ENCODE measurements around the gene EXOC6B. TPM values are rescaled to one million over a fixed set of nuclear protein-coding genes. Genes with fewer than 3 reads are reported as not detected.

Gene EXOC6B
- total RNA-seq, 1 donor from 2014 or later: 13.8 TPM

DNA sequence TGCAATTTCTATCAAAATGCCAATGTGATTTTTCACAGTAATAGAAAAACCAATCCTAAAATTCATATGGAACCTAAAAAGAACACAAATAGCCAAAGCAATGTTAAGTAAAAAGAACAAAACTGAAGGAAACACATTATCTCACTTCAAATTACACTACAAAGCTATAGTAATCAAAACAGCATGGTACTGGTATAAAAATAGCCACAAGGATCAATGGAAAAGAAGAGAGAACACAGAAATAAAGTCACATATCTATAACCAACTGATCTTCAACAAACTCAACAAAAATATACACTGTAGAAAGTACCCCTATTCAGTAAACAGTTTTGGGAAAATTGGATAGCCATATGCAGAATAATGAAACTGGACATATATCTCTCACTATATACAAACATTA lies 426.0 kb downstream of the EXOC6B start:
- Mint-ChIP-seq H3K9me3 (peaks cover 19% of the 10 kb centered on the region), H3K27ac (no peak overlapping the region), H3K27me3 (no peaks in the 10 kb centered on the region), H3K4me3 (no peak overlapping the region), H3K36me3 (ENCODE audit: low read depth) (peaks cover 4% of the 10 kb centered on the region), H3K4me1 (no peaks in the 10 kb centered on the region)
- intact Hi-C loops (cut with micrococcal nuclease): no loop called here
- ChIA-PET POLR2A (no interaction called here), CTCF (no interaction called here)
- TF ChIP-seq, protein P1, sequence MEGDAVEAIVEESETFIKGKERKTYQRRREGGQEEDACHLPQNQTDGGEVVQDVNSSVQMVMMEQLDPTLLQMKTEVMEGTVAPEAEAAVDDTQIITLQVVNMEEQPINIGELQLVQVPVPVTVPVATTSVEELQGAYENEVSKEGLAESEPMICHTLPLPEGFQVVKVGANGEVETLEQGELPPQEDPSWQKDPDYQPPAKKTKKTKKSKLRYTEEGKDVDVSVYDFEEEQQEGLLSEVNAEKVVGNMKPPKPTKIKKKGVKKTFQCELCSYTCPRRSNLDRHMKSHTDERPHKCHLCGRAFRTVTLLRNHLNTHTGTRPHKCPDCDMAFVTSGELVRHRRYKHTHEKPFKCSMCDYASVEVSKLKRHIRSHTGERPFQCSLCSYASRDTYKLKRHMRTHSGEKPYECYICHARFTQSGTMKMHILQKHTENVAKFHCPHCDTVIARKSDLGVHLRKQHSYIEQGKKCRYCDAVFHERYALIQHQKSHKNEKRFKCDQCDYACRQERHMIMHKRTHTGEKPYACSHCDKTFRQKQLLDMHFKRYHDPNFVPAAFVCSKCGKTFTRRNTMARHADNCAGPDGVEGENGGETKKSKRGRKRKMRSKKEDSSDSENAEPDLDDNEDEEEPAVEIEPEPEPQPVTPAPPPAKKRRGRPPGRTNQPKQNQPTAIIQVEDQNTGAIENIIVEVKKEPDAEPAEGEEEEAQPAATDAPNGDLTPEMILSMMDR (IDR thresholded peaks at IDR 0.05): no peak
- no peak for DNase-seq
- no peak for ATAC-seq (ENCODE audit: low read depth)

DNA sequence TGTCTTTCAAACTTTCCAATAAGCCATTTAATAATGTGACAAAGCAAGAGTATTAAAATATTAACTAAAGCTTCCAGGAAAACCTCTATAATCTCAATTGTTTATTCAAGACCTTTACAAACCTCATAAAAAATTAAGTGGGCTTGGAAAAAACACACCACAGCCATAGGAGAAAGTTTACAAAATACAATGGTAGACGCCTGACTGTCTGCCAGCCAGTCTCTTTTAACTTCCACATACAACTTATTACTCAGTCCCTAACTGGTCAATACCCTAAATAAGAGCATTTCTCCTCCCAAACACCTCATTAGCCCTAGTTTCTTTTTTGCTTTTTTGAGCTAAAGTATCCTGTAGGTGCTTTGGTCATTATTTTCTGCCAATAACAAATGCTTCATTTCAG lies 430.7 kb downstream of the EXOC6B start:
- intact Hi-C loops (cut with micrococcal nuclease): no loop called here
- peaks cover 11% of the 10 kb centered on the region for H3K9me3 Mint-ChIP-seq
- CTCF ChIA-PET: no interaction called here

DNA sequence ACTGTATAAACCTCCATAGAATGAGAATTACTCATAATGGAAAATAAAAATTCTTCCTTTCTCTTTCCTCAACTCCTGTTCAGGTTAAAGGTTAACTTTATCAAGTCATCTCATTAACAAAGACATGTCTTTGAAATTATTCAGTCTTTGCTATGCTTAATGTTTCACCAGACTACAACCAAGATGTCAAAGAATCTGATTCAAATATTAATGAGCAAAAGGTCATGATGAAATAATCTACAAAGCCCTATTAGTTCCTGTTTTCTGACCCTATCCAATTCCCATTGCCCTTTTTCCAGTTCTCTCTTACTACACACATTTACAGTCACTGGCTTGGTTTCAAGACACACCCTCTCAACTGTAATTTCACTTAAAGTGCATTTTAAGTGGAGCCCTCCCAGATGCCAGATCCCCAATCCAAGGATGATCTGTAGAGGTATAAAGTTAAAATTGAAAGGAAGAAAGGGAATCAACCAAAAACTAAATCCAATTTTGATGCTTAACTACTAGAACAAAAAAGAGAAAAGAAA lies 431.2 kb downstream of the EXOC6B start:
- H3K4me3 Mint-ChIP-seq: no peak overlapping the region
- DNase-seq (no peak), ATAC-seq (ENCODE audit: low read depth) (no peak)
- intact Hi-C loops (cut with micrococcal nuclease): no loop called here
- ChIA-PET POLR2A (no interaction called here), CTCF (no interaction called here)
- H3K27ac Mint-ChIP-seq: no peak overlapping the region
- peaks cover 6% of the 10 kb centered on the region for H3K36me3 Mint-ChIP-seq (ENCODE audit: low read depth)
- TF ChIP-seq, protein P1 (IDR thresholded peaks at IDR 0.05): no peak
- peaks cover 7% of the 10 kb centered on the region for H3K9me3 Mint-ChIP-seq
- H3K4me1 Mint-ChIP-seq: no peaks in the 10 kb centered on the region
- no peaks in the 10 kb centered on the region for H3K27me3 Mint-ChIP-seq

More for the DNA sequence above, 430.7 kb downstream of the EXOC6B start:
- POLR2A ChIA-PET: no interaction called here
- TF ChIP-seq, protein P1 (IDR thresholded peaks at IDR 0.05): no peak
- no peaks in the 10 kb centered on the region for H3K4me1 Mint-ChIP-seq
- peaks cover 6% of the 10 kb centered on the region for H3K36me3 Mint-ChIP-seq (ENCODE audit: low read depth)
- no peak overlapping the region for H3K4me3 Mint-ChIP-seq
- ATAC-seq (ENCODE audit: low read depth) (no peak), DNase-seq (no peak)
- no peak overlapping the region for H3K27ac Mint-ChIP-seq
- no peaks in the 10 kb centered on the region for H3K27me3 Mint-ChIP-seq

DNA sequence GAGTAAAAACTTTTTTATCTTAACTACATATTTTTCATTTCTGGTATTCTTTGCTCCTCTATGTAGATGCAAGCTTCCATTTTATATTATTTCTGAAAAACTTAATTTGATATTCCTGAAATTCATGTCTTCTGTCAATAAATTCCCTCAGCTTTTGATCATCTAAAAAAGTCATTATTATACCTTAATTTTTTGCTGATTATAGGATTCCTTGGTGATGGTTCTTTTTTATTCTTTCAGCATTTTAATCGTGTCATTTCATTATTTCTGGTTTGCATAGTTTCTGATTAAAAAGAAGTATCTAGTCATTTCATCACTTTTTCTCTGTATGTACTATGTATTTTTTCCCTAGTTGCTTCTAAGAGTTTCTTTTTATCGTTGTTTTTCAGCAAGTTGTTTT lies 436.4 kb downstream of the EXOC6B start:
- ATAC-seq (ENCODE audit: low read depth) (no peak), DNase-seq (no peak)
- H3K4me3 Mint-ChIP-seq: no peak overlapping the region
- H3K27ac Mint-ChIP-seq: no peak overlapping the region
- peaks cover 10% of the 10 kb centered on the region for H3K36me3 Mint-ChIP-seq (ENCODE audit: low read depth)
- TF ChIP-seq, protein P1 (IDR thresholded peaks at IDR 0.05): no peak
- ChIA-PET POLR2A (no interaction called here), CTCF (no interaction called here)
- peaks cover 23% of the 10 kb centered on the region for H3K9me3 Mint-ChIP-seq
- no peaks in the 10 kb centered on the region for H3K27me3 Mint-ChIP-seq
- H3K4me1 Mint-ChIP-seq: no peaks in the 10 kb centered on the region
- intact Hi-C loops (cut with micrococcal nuclease): no loop called here

DNA sequence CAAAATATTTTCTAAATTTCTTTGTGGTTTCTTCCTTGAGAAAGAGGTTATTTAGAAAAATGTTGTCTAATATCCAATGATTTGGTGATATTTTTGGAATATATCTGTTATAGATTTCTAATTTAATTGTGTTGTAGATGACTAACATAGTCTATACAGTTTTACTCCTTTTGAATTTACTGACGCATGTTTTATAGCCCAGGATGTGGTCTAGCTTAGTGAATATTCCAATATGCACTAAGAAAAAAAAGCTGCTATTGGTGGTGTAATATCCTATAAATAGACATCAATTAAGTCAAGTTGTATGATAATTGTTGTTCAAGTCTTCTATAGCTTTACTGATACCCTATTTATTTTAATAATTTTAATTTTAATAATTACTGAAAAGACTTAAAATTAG lies 437.6 kb downstream of the EXOC6B start:
- intact Hi-C loops (cut with micrococcal nuclease): no loop called here
- ATAC-seq (ENCODE audit: low read depth): no peak
- no peaks in the 10 kb centered on the region for H3K4me1 Mint-ChIP-seq
- TF ChIP-seq, protein P1 (IDR thresholded peaks at IDR 0.05): no peak
- ChIA-PET POLR2A (no interaction called here), CTCF (no interaction called here)
- no peaks in the 10 kb centered on the region for H3K27me3 Mint-ChIP-seq
- DNase-seq: no peak
- H3K27ac Mint-ChIP-seq: no peak overlapping the region
- H3K4me3 Mint-ChIP-seq: no peak overlapping the region
- peaks cover 23% of the 10 kb centered on the region for H3K9me3 Mint-ChIP-seq
- H3K36me3 Mint-ChIP-seq (ENCODE audit: low read depth): peaks cover 10% of the 10 kb centered on the region

Measured in activated B cell treated with CpG ODN at 0.5 μM for 24 hours (primary cell).